ENCODE data around the gene CALU. TPM values are rescaled to one million over a fixed set of nuclear protein-coding genes. Genes with fewer than 3 reads are reported as not detected.

The CALU gene
- total RNA-seq, 1 donor from 2014 or later = 199 TPM

DNA sequence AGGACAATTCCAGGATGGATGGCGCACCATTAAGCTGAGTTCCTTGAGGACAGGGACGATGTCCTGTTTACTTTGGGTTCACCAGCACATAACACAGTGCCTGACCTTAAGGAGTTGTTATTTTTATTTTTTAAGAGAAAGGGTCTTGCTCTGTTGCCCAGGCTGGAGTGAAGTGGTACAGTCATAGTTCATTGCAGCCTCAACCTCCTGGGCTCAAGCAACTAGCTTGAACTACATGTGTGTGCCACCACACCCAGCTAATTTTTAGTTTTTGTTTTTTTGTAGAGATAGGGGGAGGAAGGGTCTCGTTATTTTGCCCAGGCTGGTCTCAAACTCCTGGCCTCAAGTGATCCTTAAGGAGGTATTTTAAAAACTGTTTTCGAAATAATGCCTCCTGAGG lies 1.7 kb upstream of the CALU start:
- H3K4me1 Mint-ChIP-seq = peaks cover 33% of the 10 kb centered on the region
- H3K27me3 Mint-ChIP-seq (ENCODE audit: low read depth) = no peaks in the 10 kb centered on the region
- no peaks in the 10 kb centered on the region for H3K9me3 Mint-ChIP-seq
- H3K4me3 Mint-ChIP-seq = no peak overlapping the region
- no peak for DNase-seq (ENCODE audit: low spot score in 2 of 2, unreplicated experiment in 2 of 2)
- TF ChIP-seq, protein P1, sequence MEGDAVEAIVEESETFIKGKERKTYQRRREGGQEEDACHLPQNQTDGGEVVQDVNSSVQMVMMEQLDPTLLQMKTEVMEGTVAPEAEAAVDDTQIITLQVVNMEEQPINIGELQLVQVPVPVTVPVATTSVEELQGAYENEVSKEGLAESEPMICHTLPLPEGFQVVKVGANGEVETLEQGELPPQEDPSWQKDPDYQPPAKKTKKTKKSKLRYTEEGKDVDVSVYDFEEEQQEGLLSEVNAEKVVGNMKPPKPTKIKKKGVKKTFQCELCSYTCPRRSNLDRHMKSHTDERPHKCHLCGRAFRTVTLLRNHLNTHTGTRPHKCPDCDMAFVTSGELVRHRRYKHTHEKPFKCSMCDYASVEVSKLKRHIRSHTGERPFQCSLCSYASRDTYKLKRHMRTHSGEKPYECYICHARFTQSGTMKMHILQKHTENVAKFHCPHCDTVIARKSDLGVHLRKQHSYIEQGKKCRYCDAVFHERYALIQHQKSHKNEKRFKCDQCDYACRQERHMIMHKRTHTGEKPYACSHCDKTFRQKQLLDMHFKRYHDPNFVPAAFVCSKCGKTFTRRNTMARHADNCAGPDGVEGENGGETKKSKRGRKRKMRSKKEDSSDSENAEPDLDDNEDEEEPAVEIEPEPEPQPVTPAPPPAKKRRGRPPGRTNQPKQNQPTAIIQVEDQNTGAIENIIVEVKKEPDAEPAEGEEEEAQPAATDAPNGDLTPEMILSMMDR (IDR thresholded peaks at IDR 0.05; ENCODE audit: unreplicated experiment) = no peak
- no peaks in the 10 kb centered on the region for H3K36me3 Mint-ChIP-seq
- H3K27ac Mint-ChIP-seq = no peak overlapping the region

DNA sequence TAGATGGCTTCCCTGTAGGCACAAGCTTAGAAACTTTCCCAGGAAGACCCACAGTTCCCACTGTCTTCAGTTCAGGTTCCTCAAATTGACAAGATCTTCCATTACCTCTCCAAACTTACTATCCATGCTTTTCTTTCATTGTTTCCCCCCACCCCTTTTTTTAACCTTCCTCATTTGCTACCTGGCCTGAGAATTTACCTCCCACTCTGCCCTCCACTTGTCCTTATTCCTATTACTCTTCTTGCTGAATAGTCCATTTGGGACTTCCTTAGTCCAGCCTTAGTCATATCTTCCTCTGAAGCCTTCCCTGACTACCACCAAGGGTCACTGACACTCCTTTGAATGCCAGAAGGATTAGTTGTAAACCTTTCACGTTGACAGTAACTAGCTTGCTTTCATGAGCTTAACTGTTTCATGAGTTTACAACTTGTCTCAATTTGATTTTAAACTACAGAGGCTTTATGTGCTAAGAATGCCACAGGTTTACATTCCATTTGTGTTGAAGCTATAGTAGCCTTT lies 1.2 kb upstream of the CALU start:
- peaks cover 34% of the 10 kb centered on the region for H3K4me1 Mint-ChIP-seq
- no peaks in the 10 kb centered on the region for H3K9me3 Mint-ChIP-seq
- DNase-seq (ENCODE audit: low spot score in 2 of 2, unreplicated experiment in 2 of 2) = no peak
- H3K36me3 Mint-ChIP-seq = no peaks in the 10 kb centered on the region
- H3K27me3 Mint-ChIP-seq (ENCODE audit: low read depth) = no peaks in the 10 kb centered on the region
- H3K27ac Mint-ChIP-seq = peak overlapping the region; percentile 97
- H3K4me3 Mint-ChIP-seq = peak overlapping the region; percentile 97
- TF ChIP-seq, protein P1 (IDR thresholded peaks at IDR 0.05; ENCODE audit: unreplicated experiment) = no peak

DNA sequence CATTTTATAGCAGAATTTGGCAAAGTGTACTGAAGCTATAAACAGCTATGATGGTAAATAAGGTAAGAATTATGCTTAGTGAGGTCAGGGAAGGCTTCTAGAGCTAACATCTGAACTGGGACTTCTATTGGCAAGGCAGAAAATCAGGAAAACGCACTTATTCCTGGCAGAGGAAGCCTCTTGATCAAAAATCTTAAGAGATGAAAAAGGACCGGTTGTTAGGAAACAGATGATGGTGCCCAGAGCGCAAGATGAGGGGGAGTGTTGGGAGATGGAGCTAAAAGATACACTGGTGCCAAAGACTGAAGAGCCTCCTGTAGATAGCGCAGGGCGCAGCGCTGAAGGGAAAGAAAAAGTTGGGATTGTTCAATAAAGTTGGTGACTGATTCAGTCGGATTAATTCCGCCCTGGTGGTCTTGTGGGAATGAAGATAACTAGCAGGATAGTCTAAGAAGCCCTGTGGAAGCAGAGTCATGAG lies 550 bp upstream of the CALU start:
- TF ChIP-seq, protein P1 (IDR thresholded peaks at IDR 0.05; ENCODE audit: unreplicated experiment) = no peak

DNA sequence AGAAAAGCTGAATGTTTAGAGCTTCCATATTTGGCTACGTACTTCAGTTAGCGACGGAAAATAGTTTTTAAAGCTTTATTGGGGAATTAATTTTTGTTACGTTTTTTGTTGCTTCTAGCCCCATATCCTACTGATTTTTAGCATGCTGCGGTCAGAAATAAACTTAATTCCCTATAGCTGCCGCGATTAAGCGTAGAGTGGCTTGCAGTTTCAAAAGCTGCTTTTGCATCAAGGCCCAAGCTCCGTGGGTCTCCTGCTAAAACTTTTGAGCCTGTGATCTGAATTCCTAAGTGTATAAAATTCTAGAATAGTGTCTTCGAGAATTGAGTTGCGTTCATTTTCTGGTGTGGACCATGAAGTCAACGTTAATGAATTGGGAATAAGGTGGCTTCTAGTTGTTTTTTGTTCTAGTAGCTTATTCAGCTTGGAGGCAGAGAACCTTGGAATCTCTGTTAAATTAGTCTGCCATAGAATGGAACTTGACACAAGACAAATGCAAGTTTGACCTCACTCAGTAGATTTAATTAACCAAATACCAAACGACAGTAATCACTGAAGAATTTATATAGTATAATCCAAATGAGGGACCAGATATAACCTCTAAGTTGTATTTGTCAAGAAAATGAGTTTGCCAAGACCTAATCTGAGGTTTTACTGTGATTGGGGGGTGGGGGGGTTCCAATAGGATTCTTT lies 977 bp downstream of the CALU start:
- TF ChIP-seq, protein P1 (IDR thresholded peaks at IDR 0.05; ENCODE audit: unreplicated experiment) = no peak
- H3K4me3 Mint-ChIP-seq = peak overlapping the region; percentile 97
- peak overlapping the region; percentile 97 for H3K27ac Mint-ChIP-seq
- no peak for DNase-seq (ENCODE audit: low spot score in 2 of 2, unreplicated experiment in 2 of 2)
- H3K9me3 Mint-ChIP-seq = no peaks in the 10 kb centered on the region
- no peaks in the 10 kb centered on the region for H3K36me3 Mint-ChIP-seq
- peaks cover 38% of the 10 kb centered on the region for H3K4me1 Mint-ChIP-seq
- no peaks in the 10 kb centered on the region for H3K27me3 Mint-ChIP-seq (ENCODE audit: low read depth)

More for the DNA sequence above, 550 bp upstream of the CALU start:
- Mint-ChIP-seq H3K4me3 (peak overlapping the region; percentile 97), H3K27me3 (ENCODE audit: low read depth) (no peaks in the 10 kb centered on the region), H3K9me3 (no peaks in the 10 kb centered on the region), H3K27ac (peak overlapping the region; percentile 97), H3K4me1 (peaks cover 34% of the 10 kb centered on the region), H3K36me3 (no peaks in the 10 kb centered on the region)
- no peak for DNase-seq (ENCODE audit: low spot score in 2 of 2, unreplicated experiment in 2 of 2)

DNA sequence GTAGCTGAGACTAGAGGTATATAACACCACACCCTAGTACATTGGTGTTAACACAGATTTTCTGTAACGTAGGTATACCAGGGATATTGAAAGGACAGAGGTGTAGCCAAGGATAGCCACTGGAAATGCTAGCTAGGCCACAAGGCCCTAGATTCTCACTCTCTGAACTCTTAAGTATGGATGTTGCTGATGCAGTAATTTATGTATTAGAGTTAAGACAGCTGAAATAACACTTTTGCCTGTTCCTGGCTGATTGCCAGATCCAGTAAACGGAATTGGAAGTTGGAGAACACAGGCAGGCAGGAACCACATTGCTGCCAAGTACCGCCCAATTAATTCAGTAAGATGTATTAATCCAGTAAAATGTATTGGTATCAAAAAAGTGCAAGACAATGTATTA lies 1.8 kb downstream of the CALU start:
- peaks cover 38% of the 10 kb centered on the region for H3K4me1 Mint-ChIP-seq
- peaks cover 5% of the 10 kb centered on the region for H3K36me3 Mint-ChIP-seq
- peak overlapping the region; percentile 36 for H3K4me3 Mint-ChIP-seq
- no peaks in the 10 kb centered on the region for H3K9me3 Mint-ChIP-seq
- TF ChIP-seq, protein P1 (IDR thresholded peaks at IDR 0.05; ENCODE audit: unreplicated experiment) = no peak
- DNase-seq (ENCODE audit: low spot score in 2 of 2, unreplicated experiment in 2 of 2) = no peak
- no peaks in the 10 kb centered on the region for H3K27me3 Mint-ChIP-seq (ENCODE audit: low read depth)
- peak overlapping the region; percentile 1 for H3K27ac Mint-ChIP-seq
